ENCODE measurements around the gene SPRR5. TPM values are rescaled to one million over a fixed set of nuclear protein-coding genes. Genes with fewer than 3 reads are reported as not detected.

Gene SPRR5
- polyA plus RNA-seq, 1 donor (not counting 4 experiments of a cell fraction or from before 2014, with no cell fraction given): 0.30 TPM

DNA sequence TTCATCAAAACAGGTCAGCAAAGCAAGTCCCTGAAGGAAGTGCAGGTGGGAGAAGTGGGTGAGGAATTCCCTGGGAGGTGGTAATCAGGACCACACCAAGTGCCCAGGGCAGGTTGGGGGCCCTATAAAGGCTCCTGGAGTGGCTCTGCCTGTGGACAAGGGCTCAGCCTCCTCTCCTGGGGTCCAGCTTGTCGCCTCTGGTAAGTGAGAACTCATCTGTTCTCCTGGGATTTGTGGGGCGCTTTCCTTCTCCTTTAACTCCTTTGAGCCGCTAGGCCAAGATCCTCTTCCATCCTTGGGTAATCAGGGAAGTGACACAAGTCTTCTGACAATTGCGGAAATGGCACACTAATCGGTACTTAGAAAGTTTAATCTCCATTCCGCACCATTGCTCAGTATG, 23.5 kb downstream of the SPRR5 start, which contains the start of gene SPRR4:
Gene SPRR4, plus strand, starts transcription at position 154 of the 400 bp plus-strand sequence. CDS start 1,243 bp downstream, outside the sequence.
- Histone ChIP-seq H3K4me3 (ENCODE audit: control insufficient read depth in 2 of 3, extremely low read depth in 1 of 3, insufficient read depth in 2 of 3, low read depth in 1 of 3, low read length in 3 of 3) (no peak within 1 kb of the TSS), H3K27ac (ENCODE audit: control insufficient read depth, insufficient read depth, low read length) (no peak within 1 kb of the TSS), H3K9me3 (ENCODE audit: control insufficient read depth, low read depth, low read length) (no peaks in the 10 kb centered on the region), H3K27me3 (ENCODE audit: control insufficient read depth, extremely low read depth, insufficient read depth, low read length) (no peaks in the 10 kb centered on the region), H2AFZ (ENCODE audit: control insufficient read depth, low read length) (no peak within 1 kb of the TSS), H3K4me1 (ENCODE audit: control insufficient read depth, extremely low read depth, insufficient read depth, low read length) (peaks cover 27% of the 10 kb centered on the region), H3K79me2 (ENCODE audit: control insufficient read depth, insufficient read depth, low read length) (no peaks in the 10 kb centered on the region), H3K9ac (ENCODE audit: control insufficient read depth, extremely low read depth, insufficient read depth, low read length) (no peak within 1 kb of the TSS), H3K36me3 (ENCODE audit: control insufficient read depth in 2 of 2, extremely low read depth in 1 of 2, insufficient read depth in 2 of 2, low read length in 2 of 2) (no peaks in the 10 kb centered on the region), H4K20me1 (ENCODE audit: control insufficient read depth, extremely low read depth, insufficient read depth, low read length) (no peaks in the 10 kb centered on the region), H3K4me2 (ENCODE audit: control insufficient read depth, extremely low read depth, insufficient read depth, low read depth, low read length) (no peak within 1 kb of the TSS), H3K9me1 (ENCODE audit: control insufficient read depth, extremely low read depth, insufficient read depth, low read length) (no peaks in the 10 kb centered on the region)
- no peak for DNase-seq (ENCODE audit: low read depth, low spot score)
- TF ChIP-seq EZH2 (IDR thresholded peaks at IDR 0.05; ENCODE audit: low read length): no peak
- TF ChIP-seq, protein P1, sequence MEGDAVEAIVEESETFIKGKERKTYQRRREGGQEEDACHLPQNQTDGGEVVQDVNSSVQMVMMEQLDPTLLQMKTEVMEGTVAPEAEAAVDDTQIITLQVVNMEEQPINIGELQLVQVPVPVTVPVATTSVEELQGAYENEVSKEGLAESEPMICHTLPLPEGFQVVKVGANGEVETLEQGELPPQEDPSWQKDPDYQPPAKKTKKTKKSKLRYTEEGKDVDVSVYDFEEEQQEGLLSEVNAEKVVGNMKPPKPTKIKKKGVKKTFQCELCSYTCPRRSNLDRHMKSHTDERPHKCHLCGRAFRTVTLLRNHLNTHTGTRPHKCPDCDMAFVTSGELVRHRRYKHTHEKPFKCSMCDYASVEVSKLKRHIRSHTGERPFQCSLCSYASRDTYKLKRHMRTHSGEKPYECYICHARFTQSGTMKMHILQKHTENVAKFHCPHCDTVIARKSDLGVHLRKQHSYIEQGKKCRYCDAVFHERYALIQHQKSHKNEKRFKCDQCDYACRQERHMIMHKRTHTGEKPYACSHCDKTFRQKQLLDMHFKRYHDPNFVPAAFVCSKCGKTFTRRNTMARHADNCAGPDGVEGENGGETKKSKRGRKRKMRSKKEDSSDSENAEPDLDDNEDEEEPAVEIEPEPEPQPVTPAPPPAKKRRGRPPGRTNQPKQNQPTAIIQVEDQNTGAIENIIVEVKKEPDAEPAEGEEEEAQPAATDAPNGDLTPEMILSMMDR (optimal IDR thresholded peaks at IDR 0.05 in 1 of 3, IDR thresholded peaks at IDR 0.05 in 1 of 3, conservative IDR thresholded peaks at IDR 0.05 in 1 of 3; ENCODE audit: extremely low read depth in 1 of 3, insufficient read depth in 2 of 3, low read length in 3 of 3): no peak
- dilution Hi-C loops (cut with MboI; ENCODE audit: extremely low pct_ligation_motif_present, low sequenced_read_pairs): no loop called here
- FAIRE-seq: no peak

DNA sequence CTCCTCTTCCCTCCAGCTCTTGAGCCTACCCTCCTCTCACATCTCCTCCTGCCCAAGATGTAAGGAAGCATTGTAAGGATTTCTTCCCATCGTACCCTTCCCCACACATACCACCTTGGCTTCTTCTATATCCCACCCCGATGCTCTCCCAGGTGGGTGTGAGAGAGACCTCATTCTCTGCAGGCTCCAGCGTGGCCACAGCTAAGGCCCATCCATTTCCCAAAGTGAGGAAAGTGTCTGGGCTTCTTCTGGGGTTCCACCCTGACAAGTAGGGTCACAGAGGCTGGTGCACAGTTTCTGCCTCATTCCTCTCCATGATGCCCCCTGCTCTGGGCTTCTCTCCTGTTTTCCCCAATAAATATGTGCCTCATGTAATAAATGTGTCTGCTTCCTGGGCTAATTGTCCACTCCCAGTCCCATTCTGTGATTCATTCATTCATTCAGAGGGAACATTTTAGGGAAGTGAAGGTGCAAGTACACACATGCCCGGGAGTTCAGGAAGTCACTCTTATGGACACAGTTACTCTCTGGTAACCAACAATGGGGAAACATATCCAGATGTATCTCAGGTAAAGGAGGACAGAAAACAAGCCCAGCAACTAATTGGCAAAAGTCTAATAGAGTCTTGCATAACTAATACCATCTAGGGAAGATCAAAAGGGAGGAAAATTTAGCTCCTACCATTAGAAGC, 25.3 kb downstream of the SPRR5 start:
- no peaks in the 10 kb centered on the region for H3K9me3 ChIP-seq (ENCODE audit: control insufficient read depth, low read depth, low read length)
- TF ChIP-seq, protein P1 (optimal IDR thresholded peaks at IDR 0.05 in 1 of 3, IDR thresholded peaks at IDR 0.05 in 1 of 3, conservative IDR thresholded peaks at IDR 0.05 in 1 of 3; ENCODE audit: extremely low read depth in 1 of 3, insufficient read depth in 2 of 3, low read length in 3 of 3): no peak
- TF ChIP-seq EZH2 (IDR thresholded peaks at IDR 0.05; ENCODE audit: low read length): no peak
- H3K4me1 ChIP-seq (ENCODE audit: control insufficient read depth, extremely low read depth, insufficient read depth, low read length): peaks cover 19% of the 10 kb centered on the region
- H3K4me2 ChIP-seq (ENCODE audit: control insufficient read depth, extremely low read depth, insufficient read depth, low read depth, low read length): peak overlapping the region; percentile 67
- DNase-seq (ENCODE audit: low read depth, low spot score) (no peak), FAIRE-seq (peak; percentile 87)
- no peak overlapping the region for H3K9ac ChIP-seq (ENCODE audit: control insufficient read depth, extremely low read depth, insufficient read depth, low read length)
- no peaks in the 10 kb centered on the region for H3K9me1 ChIP-seq (ENCODE audit: control insufficient read depth, extremely low read depth, insufficient read depth, low read length)
- no peak overlapping the region for H3K4me3 ChIP-seq (ENCODE audit: control insufficient read depth in 2 of 3, extremely low read depth in 1 of 3, insufficient read depth in 2 of 3, low read depth in 1 of 3, low read length in 3 of 3)
- no peaks in the 10 kb centered on the region for H3K27me3 ChIP-seq (ENCODE audit: control insufficient read depth, extremely low read depth, insufficient read depth, low read length)
- dilution Hi-C loops (cut with MboI; ENCODE audit: extremely low pct_ligation_motif_present, low sequenced_read_pairs): no loop called here
- H4K20me1 ChIP-seq (ENCODE audit: control insufficient read depth, extremely low read depth, insufficient read depth, low read length): no peaks in the 10 kb centered on the region
- H3K27ac ChIP-seq (ENCODE audit: control insufficient read depth, insufficient read depth, low read length): peak overlapping the region; percentile 47
- H2AFZ ChIP-seq (ENCODE audit: control insufficient read depth, low read length): peak overlapping the region; percentile 36
- H3K79me2 ChIP-seq (ENCODE audit: control insufficient read depth, insufficient read depth, low read length): no peaks in the 10 kb centered on the region
- no peaks in the 10 kb centered on the region for H3K36me3 ChIP-seq (ENCODE audit: control insufficient read depth in 2 of 2, extremely low read depth in 1 of 2, insufficient read depth in 2 of 2, low read length in 2 of 2)

Data from keratinocyte (primary cell).